GM21529 (cell line): ENCODE results near the gene GPR42.
A peak's percentile ranks its signal among the peaks of the same experiment; 100 is the strongest.

Experiments
- ATAC-seq: cut with Tn5 transposase; IDR thresholded peaks from one replicate; pipeline ENCODE4 v1.9.1; 2021; ENCODE audit not compliant: unreplicated experiment

GPR42 gene, protein sequence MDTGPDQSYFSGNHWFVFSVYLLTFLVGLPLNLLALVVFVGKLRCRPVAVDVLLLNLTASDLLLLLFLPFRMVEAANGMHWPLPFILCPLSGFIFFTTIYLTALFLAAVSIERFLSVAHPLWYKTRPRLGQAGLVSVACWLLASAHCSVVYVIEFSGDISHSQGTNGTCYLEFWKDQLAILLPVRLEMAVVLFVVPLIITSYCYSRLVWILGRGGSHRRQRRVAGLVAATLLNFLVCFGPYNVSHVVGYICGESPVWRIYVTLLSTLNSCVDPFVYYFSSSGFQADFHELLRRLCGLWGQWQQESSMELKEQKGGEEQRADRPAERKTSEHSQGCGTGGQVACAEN

DNA sequence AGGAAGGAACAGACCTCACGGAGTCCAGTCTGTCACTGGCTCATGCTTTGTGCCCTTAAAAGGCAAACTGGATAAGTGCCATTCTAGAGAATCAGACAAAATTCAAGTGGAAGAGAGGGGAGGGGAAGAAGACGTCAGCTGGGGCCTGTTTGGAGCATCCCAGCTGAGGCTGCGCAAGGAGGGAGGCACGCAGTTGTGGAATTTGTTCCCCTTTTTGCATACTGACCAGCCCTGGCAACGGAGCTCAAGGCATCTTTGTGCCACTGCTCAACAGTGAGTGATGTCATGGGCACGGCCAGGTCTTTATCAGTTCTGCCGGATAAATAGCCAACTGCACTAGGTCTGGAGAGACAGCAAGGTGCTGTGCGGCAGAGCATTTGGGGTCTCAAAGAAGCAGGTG is at the start of gene GPR42:
Gene GPR42 (plus strand): TSS at position 347 of the 400 bp plus-strand sequence. CDS start 292 bp downstream, outside the sequence.
- no peak for ATAC-seq

DNA sequence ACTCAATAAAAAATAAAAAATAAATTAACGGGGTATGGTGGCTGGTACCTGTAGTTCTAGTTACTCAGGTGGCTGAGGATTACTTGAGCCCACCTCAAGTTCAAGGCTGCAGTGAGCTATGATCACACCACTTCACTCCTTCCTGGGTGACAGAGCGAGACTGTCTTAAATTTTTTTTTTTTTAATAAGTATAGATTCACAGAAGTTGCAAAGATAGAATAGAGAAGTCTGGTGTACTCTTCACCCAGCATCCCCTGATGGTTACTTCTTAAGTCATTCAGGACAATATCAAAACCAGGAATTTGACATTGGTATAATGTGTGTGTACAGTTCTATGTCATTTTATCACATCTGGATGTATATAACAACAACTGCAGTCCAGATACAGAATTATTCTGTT is 49.6 kb upstream of the GPR42 start:
- no peak for ATAC-seq

DNA sequence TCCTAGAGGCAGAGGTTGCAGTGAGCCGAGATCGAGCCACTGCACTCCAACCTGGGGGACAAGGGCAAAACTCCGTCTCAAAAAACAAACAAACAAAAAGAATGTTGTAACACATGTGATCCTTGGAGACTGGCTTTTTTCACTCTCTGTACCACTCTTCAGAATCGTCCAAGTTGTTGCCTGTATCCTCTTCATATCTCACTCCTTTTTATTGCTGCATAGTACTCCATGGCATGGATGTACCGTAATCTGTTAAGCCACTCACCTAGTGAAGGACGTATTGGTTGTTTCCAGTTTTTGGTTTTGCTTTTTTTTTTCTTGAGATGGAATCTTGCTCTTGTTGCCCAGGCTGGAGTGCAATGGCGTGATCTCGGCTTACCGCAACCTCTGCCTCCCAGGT is 48.9 kb upstream of the GPR42 start:
- no peak for ATAC-seq

DNA sequence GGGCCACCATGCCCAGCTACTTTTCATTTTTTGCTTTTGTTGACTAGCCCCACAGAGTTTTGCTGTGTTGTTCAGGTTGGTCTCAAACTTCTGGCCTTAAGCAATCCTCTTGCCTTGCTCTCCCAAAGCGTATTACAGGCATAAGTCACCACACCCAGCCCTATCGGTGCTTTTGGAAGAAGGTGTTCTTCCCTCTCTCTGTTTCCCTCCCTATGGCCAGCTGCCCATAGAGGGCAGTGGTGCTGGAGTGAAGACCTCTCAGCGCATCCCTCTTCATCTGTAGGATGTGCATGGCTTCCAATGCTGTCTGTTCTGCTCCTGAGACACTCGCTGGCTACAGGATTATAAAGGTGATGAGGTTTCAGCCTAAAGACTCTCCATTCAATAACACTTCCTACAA is 43.2 kb upstream of the GPR42 start:
- no peak for ATAC-seq

DNA sequence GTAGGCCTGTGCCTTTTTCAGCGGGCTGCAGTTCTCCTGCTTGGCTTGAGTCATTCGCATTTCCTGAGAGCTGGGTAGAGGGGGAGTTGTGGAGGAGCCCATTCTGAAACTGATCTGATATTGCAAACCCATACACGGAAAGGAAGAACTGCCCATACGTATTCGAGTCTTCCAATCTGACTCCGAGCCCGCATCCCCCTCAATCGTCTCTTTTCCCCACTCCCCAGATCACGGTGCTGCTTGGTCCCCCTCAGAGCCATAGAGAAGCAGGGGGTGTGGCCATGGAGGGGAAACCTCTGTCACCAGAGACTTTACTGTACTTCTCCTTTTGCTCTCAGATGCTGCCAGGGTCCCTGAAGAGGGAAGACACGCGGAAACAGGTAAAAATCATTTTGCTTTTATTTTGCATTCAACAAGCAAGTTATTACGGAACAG is 42.0 kb upstream of the GPR42 start, which contains the start of gene CD22:
Gene CD22 (plus strand): TSS at position 337 of the 435 bp plus-strand sequence. CDS start 2,854 bp downstream, outside the sequence.
- no peak for ATAC-seq

DNA sequence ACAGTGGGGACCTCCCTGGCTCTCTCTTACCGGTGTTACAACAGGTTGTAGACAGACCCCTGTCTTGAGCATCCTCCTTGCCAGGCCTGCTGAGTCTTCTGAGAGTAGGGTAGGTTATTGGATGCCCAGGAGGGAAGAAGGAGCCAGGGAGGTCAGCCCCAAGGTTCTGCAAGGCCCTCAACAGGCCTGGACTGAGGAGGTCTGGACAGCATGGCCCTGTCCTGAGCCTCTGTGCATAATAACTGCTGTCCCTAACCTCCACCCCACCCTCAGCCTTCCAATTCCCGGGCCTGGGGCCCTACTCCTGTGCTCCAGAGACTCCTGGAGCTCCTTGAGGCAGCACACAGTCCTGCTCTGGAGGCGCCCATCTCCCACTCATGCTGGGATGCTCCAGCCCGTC is 41.5 kb upstream of the GPR42 start:
- no peak for ATAC-seq

DNA sequence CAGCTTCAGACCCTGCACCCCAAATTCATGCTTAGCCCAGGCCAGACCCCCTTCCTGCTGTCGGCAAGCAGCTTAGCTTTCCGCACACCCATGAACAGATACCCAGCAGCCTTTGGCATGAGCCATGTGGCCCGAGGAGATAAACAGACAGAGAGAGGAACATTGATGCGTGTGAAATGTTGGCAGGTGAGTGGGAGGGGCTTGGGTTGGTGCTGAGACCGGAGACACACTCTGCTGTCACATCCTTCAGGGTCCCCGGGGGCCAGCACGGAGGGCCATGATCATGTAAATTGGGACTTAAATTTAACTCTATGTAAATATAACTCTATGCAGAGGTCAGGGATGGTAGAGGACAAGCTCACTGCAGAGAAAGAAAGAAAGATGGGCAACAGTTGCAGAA is 40.4 kb upstream of the GPR42 start:
- peak; percentile 46 for ATAC-seq

DNA sequence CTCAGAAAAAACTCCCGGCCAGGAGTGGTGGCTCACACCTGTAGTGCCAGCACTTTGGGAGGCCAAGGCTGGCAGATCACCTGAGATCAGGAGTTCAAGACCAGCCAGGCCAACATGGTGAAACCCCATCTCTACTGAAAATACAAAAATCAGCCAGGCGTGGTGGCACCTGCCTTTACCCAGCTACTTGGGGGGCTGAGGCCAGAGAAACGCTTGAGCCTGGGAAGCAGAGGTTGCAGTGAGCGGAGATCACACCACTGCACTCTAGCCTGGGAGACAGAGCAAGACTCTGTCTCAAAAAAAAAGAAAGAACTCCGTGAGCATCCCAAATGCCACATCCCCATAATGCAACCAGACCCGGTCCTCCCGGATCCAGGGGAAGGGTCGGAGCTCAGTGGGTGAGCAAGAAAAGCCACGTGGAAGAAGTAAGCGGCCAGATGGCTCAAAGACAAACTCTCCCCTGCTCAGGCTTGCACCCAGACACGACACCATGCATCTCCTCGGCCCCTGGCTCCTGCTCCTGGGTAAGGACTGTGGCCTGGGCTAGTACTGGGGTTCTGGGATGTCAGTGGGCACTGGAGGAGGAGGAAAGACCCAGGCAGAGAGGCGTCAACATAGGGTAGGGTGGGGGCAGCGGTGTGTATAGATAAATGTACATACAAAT is 39.2 kb upstream of the GPR42 start:
- ATAC-seq = no peak

DNA sequence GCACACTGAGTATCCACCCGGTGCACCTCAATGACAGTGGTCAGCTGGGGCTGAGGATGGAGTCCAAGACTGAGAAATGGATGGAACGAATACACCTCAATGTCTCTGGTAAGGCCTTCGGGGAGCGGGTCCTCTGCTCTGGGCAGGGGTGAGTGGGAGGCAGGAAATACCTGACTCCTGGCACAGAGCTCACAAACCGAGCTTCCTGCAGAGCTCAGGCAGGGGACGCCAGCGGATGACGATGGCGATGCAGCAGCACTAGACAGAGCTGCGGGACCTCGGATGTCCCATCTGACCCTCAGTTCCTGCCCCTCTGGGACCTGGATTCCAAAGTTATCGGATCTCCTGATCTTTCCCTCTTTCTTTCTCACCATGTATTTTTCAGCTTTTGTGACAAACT is 38.1 kb upstream of the GPR42 start:
- no peak for ATAC-seq

DNA sequence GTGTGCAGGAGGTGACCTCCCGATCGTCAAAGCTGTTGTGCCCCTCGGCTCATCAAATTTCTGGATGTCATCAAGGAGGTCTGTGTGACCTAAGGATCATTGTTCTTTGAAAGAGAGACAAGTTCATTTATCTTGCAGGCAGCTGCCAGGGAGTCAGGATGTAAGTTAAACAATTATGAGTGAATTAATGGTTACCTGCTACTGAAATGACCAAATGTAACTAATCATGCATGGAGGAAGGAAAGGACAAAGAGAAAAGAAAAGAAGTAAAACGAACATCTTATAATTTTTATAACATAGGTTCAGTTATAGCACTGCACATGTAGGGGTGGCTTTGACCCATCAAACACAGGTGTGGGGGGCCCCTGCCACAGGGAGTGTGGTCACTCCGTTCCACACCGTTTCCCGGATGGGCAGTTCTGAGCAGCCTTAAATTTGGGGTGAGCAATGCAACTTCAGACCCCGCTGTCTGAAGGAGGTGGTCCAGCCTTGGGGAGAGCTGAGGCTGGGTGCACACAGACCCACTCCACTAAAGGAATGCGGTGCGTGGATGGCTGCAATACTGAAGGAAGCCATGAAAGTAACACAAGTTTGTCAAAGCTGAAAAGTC is 36.6 kb upstream of the GPR42 start:
- ATAC-seq = no peak

DNA sequence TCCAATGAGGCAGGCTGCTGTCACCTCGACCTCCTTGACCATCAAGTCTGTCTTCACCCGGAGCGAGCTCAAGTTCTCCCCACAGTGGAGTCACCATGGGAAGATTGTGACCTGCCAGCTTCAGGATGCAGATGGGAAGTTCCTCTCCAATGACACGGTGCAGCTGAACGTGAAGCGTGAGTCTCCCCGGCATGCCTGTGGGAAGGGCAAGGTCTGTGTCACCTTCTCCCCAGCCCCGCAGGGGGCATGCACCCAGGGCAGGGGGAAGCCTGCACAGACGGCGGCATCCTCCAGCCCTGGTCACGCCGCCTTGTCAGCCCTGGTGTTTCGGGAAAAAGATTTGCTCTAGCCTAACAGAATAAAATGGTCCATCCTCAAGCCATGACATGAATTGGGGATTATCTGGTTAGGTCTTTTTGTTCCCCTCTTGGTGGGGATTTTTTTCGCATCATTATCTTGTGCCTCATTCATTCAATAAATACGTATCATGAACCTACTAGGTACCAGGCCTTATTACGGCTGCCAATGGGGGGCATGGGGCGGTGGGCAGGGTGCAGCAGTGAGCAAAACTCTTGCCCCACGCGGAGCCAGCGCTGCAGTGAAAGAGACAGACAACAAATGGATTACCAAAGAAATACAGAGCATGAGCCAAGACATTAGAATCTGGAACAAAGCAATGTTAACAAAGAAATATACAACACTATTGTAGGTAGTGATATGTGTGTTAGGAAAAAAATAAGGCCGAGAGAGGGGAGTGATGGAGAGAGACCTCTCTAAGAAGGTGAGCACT is 34.5 kb upstream of the GPR42 start:
- no peak for ATAC-seq

DNA sequence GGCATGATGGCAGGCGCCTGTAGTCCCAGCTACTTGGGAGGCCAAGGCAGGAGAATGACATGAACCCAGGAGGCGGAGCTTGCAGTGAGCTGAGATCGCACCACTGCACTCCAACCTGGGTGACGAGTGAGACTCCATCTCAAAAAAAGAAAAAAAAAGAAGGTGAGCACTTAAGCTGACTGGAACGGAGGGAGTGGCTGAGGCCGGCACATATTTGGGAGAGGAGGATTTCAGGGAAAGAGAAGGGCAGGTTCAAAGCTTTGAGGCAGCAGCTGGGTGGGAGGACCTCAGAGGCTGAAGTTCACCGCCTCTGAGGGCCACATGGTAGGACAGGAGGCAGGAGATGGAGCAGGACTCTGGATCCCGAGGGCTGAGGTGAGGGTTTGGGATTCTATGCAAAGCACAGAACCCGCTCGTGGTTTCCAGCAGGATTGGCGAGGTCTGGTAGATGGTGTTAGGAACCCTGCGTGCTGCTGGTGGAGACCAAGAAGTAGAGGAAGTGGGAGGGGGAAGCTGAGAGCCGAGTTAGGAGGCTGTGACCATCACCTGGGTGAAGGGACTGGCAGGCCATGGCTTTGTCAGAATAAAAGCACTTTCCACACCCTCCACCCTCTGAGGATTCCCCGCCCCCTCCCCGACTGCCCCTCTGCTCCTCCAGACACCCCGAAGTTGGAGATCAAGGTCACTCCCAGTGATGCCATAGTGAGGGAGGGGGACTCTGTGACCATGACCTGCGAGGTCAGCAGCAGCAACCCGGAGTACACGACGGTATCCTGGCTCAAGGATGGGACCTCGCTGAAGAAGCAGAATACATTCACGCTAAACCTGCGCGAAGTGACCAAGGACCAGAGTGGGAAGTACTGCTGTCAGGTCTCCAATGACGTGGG is 33.5 kb upstream of the GPR42 start:
- no peak for ATAC-seq

DNA sequence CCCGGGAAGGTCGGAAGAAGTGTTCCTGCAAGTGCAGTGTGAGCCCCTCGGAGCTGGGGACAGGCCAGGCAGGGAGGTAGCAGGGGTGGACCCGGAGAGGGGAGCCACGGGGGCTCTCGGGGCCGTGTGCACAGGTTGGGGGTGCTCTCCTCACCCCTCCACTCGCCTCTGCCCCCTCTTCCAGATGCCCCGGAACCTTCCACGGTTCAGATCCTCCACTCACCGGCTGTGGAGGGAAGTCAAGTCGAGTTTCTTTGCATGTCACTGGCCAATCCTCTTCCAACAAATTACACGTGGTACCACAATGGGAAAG is 32.9 kb upstream of the GPR42 start:
- no peak for ATAC-seq

DNA sequence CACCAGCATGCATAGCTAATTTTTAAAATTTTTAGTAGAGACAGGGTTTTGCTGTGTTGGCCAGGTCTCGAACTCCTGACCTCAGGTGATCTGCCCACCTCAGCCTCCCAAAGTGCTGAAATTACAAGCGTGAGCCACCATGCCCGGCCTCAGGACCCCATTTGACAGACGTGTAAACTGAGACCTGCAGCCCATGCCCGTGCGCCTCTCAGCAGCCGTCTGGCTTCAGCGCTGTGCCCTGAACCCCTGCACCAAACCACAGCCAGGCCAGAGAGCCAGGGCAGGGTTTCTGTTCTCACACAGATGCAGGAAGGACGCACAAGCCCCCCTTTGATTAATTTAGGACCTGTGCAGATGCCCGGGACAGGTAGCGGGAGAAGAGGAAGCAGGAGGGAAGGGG is 30.4 kb upstream of the GPR42 start:
- no peak for ATAC-seq

DNA sequence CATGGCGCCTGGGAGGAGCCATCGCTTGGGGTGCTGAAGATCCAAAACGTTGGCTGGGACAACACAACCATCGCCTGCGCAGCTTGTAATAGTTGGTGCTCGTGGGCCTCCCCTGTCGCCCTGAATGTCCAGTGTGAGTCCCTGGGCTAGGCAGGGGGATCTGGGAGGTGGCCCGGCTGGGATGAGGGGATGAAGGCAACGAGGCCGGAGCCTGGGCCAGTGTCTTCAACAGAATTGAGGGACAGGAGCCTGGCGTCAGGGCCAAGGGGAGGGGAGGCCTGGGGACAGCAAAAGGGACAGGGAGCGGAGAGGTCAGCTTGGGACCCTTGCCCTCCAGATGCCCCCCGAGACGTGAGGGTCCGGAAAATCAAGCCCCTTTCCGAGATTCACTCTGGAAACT is 29.9 kb upstream of the GPR42 start:
- no peak for ATAC-seq

DNA sequence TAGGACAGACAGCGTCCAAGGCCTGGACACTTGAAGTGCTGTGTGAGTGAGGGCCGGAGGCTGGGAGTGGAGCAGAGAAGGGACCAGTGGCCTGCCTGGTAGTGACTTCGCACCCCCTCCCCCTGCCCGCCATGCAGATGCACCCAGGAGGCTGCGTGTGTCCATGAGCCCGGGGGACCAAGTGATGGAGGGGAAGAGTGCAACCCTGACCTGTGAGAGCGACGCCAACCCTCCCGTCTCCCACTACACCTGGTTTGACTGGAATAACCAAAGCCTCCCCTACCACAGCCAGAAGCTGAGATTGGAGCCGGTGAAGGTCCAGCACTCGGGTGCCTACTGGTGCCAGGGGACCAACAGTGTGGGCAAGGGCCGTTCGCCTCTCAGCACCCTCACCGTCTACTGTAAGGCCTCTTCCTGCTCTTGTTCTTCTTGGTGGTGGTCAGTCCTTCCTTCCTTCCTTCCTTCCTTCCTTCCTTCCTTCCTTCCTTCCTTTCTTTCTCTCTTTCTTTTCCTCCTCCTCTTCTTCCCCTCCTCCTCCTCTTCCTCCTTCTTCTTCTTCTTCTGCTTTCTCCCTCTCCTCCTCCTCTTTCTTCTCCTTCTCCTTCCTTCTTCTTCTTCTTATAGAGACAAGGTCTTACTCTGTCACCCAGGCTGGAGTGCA is 29.2 kb upstream of the GPR42 start:
- ATAC-seq = no peak

DNA sequence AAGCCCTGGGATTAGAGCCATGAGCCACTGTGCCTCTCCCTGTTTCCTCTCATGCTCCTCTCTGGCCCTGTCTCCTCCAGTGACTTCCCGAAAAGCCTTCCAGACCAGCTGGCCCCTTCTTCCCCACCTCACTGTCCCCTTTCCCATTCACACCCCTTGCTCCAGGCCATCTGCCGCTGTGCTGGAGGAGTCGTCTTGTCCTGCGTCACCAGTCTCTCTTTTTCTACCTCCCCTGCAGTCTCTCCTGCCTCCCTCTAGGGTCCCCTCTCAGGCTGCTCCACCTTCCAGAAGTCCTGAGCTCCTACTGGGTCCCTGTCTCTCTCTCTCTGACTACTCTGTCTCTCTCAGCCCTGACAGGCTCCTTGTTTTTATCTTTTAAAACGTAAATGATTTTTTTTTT is 28.4 kb upstream of the GPR42 start:
- no peak for ATAC-seq

DNA sequence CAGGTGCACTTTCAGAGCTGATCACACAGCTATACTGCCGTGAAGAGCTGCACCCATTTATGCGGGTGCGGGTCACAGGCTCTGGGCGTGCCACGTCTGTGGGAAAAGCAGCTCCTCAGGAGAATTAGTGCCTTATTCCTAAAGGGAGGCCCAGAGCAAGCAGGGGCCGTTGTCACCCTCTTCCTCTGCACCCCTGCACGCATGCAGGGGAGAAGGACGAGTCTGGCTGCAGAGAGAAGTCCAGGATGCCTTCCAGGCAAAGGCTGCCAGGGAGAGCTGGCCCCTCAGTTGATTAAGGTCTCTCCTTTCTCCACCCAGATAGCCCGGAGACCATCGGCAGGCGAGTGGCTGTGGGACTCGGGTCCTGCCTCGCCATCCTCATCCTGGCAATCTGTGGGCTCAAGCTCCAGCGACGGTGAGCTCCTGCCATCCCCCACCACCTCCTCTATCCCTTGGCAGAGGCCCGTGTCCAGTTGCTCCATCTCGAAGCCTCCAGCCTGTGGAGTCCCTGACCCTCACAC is 26.3 kb upstream of the GPR42 start:
- ATAC-seq = no peak

DNA sequence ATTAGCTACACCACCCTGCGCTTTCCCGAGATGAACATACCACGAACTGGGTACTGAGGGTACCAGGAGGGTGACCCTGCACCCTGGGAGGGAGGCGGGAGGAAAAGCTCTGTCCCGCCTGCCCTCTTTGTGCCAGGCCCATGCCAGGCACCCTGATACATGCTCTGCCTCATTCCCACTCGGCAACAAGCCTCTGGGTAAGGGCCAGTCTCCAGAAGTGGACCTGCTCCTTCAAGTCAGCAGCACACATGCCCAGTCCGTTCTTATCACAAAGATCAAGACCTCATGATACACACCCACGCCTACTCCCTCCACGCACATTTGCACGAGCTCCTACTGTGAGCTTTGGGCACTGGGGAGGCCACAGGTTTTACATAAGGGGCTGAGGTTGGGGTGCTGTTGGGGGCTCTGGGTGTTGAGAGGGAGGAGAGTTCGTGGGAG is 25.2 kb upstream of the GPR42 start:
- ATAC-seq = no peak
